ENCODE data around the gene CYFIP1.

GRCh38 chr15:22884344-22884743, 95.8 kb downstream of the CYFIP1 start:
- TF ChIP-seq EP300 (conservative IDR thresholded peaks at IDR 0.05; ENCODE audit: poor library complexity, severe bottlenecking) (no peak), CTCF (IDR thresholded peaks at IDR 0.05; ENCODE audit: poor library complexity, severe bottlenecking) (no peak), POLR2AphosphoS5 (IDR thresholded peaks at IDR 0.05) (no peak), TAF1 (IDR thresholded peaks at IDR 0.05; ENCODE audit: low read depth) (no peak), SMC3 (conservative IDR thresholded peaks at IDR 0.05; ENCODE audit: poor library complexity) (no peak), EZH2 (IDR thresholded peaks at IDR 0.05; ENCODE audit: borderline replicate concordance, insufficient read depth, low read length, poor library complexity, severe bottlenecking) (no peak), REST (IDR thresholded peaks at IDR 0.05; ENCODE audit: borderline replicate concordance) (no peak), MXI1 (conservative IDR thresholded peaks at IDR 0.05; ENCODE audit: poor library complexity, severe bottlenecking) (no peak), RAD21 (conservative IDR thresholded peaks at IDR 0.05) (no peak)

Data from neural cell (in vitro differentiated cells).